ENCODE measurements around the gene ZNF143.
A peak's percentile ranks its signal among the peaks of the same experiment; 100 is the strongest.

The ZNF143 gene

DNA sequence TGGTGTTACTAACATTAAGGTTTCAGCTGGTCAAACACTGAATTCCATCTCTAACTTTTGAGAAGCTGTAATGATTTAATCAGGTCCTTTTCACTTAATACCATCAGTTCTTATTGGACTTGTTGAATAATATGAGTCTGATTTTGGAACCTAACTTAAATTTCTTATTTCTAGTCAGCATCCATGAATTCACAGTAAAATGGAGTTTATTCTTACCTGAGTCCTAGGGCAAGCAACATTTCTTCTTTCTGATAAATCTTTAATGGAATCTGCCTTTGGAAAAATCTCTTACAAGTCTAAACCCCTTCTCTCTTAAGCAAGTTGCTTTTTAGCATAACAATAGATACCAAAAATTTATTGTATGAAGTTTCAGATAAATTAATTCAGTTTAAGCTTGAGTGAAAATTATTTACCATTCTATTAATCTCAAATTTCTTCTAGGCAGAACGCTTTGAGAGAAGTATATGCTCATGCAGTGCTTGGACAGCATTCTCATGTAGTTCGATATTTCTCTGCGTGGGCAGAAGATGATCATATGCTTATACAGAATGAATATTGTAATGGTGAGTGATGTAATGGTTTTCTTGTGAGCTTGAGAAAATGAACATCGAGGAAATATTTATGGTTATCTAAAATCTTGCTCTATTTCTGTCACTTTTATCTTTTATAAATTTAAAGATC is 116.0 kb downstream of the ZNF143 start:
- no peak for DNase-seq

DNA sequence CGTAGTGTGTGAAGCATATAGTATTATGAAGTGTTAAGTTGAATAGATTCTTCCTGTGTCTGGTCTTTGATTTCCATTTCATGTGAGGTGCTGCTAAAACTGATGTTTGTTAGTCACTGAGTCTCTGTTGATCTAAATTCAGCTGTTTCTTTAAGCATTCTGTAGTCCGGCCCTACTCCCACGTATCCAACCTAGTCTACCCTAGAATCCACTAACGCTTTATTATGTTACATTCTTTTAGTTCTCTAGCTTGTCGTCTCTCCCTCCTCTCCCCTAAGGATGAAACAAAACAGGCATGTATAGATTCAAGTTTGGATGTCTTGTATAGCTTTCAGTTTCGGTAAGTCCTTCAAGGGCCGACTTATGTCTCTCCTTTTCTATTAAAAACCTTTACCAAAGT is 116.7 kb downstream of the ZNF143 start:
- peak; percentile 28 for DNase-seq

Measured in activated CD4-positive, alpha-beta T cell treated with anti-CD3 and anti-CD28 coated beads, Interleukin-2, amount 50 U/mL, for 16 hours (primary cell).